Tibial artery (tissue), 4 donors: ENCODE data around the gene NRF1.
A peak's percentile ranks its signal among the peaks of the same experiment; 100 is the strongest.

ENCODE experiments used
- DNase-seq, 2 donors: peaks; one replicate each; pipeline ENCODE4 v3.0.0-alpha.2; 2019
- H3K27ac ChIP-seq, 2 donors: fragments of 200-600 bp; sonication (generic) in 1 of 2; 1 replicate in 1 of 2; 2 replicates in 1 of 2; pipeline ENCODE4 v1.5.1; 2018 to 2019; ENCODE audit warnings: mild to moderate bottlenecking in 1 of 2
- H3K27me3 ChIP-seq, 2 donors: fragments of 200-600 bp; sonication (generic) in 1 of 2; one replicate each; pipeline versions ENCODE4 v1.5.1 to v1.6.0; 2016 to 2019
- H3K36me3 ChIP-seq, 3 donors: fragments of 200-600 bp; sonication (generic) in 2 of 3; one replicate each; pipeline ENCODE4 v1.5.1; 2016 to 2019; ENCODE audit warnings: mild to moderate bottlenecking in 2 of 3
- H3K4me1 ChIP-seq, 4 donors: fragments of 200-600 bp; sonication (generic) in 2 of 4; 1 replicate in 3 of 4; 2 replicates in 1 of 4; pipeline ENCODE4 v1.5.1; 2016 to 2019
- H3K4me3 ChIP-seq, 2 donors: fragments of 200-600 bp; sonication (generic) in 1 of 2; 1 replicate in 1 of 2; 2 replicates in 1 of 2; pipeline ENCODE4 v1.5.1; 2018 to 2019; ENCODE audit warnings: mild to moderate bottlenecking in 2 of 2
- H3K9me3 ChIP-seq, 3 donors: fragments of 200-600 bp; sonication (generic) in 1 of 3; one replicate each; pipeline ENCODE4 v1.5.1; 2016 to 2019
- intact Hi-C: fragments of 100-400 bp; cut with DNase I; formaldehyde crosslinking; loops from one replicate; pipeline ENCODE4 v1.15.0; 2023; ENCODE audit warnings: low total_unique reads
- TF ChIP-seq, protein P1 (sequence below), 2 experiments: fragments of 200-600 bp in 1 of 2; fragments of 450-650 bp in 1 of 2; IDR thresholded peaks; one replicate each; pipeline ENCODE4 v1.5.1; 2017 to 2019; ENCODE audit warnings: antibody characterized with exemption in 2 of 2, mild to moderate bottlenecking in 1 of 2, moderate library complexity in 1 of 2

Gene NRF1

DNA sequence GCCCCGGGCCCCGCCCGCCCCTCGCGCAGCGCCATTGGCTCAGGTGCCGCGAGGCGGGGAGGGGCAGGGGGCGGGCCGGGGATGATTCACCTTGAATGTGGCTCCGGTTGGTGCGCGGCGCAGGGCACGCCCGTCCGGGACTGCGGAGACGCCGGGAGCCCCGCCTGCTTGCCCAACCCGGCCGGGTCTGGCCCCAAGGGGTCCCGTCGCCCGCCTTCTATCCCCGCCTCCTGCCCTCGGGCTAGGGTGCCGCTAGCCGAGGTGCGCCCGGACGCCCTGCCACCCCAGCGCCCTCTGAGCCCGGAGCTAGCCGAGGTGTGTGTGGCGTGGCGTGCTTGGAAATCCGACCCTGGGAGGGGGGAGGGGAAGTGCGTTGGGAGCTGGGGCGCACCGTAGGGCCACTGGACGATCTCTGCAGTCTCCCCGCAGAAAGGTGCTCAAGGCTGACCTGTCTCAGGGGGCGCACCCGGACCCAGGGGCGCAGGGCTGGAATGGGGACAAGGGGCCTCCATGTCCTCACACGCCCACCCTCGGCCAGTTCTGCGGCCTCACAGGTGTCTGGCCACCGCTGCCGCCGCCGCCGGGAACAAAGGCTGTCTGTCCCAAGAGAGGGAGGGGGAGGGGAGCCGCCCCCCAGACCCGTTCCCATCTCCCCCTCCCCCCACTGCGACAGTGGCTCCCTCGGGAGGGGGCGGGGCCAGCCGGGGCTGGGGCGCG is 168.9 kb downstream of the NRF1 start:
- TF ChIP-seq, protein P1, sequence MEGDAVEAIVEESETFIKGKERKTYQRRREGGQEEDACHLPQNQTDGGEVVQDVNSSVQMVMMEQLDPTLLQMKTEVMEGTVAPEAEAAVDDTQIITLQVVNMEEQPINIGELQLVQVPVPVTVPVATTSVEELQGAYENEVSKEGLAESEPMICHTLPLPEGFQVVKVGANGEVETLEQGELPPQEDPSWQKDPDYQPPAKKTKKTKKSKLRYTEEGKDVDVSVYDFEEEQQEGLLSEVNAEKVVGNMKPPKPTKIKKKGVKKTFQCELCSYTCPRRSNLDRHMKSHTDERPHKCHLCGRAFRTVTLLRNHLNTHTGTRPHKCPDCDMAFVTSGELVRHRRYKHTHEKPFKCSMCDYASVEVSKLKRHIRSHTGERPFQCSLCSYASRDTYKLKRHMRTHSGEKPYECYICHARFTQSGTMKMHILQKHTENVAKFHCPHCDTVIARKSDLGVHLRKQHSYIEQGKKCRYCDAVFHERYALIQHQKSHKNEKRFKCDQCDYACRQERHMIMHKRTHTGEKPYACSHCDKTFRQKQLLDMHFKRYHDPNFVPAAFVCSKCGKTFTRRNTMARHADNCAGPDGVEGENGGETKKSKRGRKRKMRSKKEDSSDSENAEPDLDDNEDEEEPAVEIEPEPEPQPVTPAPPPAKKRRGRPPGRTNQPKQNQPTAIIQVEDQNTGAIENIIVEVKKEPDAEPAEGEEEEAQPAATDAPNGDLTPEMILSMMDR (IDR thresholded peaks at IDR 0.05), result no peak
- no peak overlapping the region for H3K27ac ChIP-seq
- peak overlapping the region; percentile 34 to 54 for H3K4me3 ChIP-seq
- H3K9me3 ChIP-seq, result no peaks in the 10 kb centered on the region
- DNase-seq, result no peak
- peaks cover 27 to 96% of the 10 kb centered on the region in 2 donors for H3K27me3 ChIP-seq
- no peaks in the 10 kb centered on the region for H3K36me3 ChIP-seq
- peaks cover 5 to 66% (median 60%) of the 10 kb centered on the region in 4 donors for H3K4me1 ChIP-seq
- intact Hi-C loops, result no loop called here

DNA sequence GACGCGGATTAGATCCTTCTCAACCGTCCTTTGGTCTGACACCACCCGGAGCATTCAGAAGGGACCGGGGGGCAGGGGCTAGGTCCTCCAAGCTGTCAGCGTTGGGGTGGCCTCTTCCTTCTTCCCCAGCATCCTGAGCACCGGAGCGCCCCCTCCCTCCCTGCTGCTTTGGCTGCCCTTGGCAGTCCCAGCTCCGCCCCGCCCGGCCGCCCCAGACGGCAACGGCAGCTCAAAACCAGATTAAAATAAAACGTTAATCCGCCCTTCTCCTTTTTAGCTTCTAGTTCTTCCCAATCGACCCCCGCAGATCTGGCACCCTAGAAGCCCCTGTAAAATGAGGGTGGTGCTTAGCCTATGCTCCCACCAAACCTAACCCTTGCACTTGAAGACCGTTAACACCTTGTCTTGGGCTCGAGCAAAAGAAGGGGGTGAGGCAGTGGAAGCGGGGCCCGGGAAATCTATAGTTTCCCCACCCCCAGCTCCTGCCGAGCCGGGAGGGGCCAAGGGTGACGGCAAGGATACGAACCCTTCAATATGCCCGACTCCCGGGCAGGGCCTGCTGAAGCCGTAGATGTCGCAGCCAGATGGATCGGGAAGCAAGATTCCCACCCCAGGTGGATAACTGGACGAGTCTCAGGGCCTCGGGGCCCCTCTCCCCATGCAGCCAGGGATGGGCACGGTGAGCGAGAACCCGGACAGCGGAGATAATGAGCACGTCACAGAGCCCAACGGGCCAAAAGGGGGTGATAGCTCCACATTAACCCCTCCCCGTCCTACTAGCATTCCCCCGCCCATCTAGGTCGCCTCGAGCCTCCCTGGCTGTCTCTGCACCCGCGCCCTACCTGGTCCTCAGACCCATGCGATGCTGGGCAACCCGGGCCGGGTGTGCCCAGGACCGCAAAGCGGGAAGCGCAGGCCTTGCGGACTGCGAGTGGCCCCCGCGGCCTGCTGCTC is 169.7 kb downstream of the NRF1 start:
- Histone ChIP-seq H3K27me3 (peaks cover 34 to 98% of the 10 kb centered on the region in 2 donors), H3K4me3 (peak overlapping the region in 1 of 2 donors; percentile 54), H3K4me1 (peaks cover 5 to 75% (median 67%) of the 10 kb centered on the region in 4 donors), H3K9me3 (no peaks in the 10 kb centered on the region), H3K36me3 (no peaks in the 10 kb centered on the region), H3K27ac (no peak overlapping the region)
- intact Hi-C loops, result no loop called here
- TF ChIP-seq, protein P1 (IDR thresholded peaks at IDR 0.05), result no peak
- no peak for DNase-seq

DNA sequence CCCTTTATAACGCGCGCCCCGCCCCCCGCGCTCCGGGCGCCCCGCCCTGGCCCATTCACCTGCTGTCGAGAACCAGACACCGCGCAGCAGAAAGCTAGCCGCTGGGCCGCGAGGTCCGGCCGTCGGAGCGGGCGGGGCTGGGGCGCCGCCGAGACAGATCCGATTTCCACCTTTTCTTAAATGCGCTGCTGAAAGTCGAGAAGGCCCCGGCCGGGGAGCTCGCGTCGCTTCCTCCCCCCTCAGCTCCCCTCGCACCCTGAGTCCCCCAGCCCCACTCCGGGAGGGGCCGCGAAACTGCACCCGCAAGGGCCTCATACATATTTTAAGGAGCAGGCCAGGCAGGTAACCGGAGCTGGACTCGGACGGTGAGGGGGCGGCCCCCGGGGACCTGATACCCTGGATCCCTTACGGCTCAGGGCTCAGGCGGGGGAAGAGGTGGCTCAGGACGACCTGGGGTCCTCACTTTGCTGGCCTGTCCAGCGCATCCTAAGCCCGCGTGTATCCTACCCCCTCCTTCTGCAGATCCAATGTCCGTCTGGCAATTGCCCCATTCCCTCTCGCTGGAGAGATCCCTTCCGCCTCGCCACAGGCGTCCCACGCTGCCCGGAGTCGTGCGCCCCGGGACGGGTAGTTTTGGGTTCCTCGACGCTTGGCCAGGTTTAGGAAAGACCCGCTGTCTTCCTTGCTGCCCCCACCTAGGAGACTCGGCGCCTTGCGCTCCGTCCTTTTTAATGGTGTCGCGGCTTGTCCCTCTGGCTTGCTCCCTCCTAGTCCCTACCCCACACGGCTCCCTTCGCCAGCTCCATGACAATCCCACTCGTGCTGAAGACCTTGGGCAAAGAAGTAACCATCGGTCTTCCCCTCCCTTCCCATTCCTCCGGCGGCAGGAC is 170.7 kb downstream of the NRF1 start:
- DNase-seq, result no peak
- TF ChIP-seq, protein P1 (IDR thresholded peaks at IDR 0.05), result no peak
- no peak overlapping the region for H3K27ac ChIP-seq
- H3K9me3 ChIP-seq, result no peaks in the 10 kb centered on the region
- H3K4me1 ChIP-seq, result peaks cover 5 to 75% (median 67%) of the 10 kb centered on the region in 4 donors
- no peaks in the 10 kb centered on the region for H3K36me3 ChIP-seq
- H3K4me3 ChIP-seq, result peak overlapping the region in 1 of 2 donors; percentile 6
- H3K27me3 ChIP-seq, result peaks cover 34 to 99% of the 10 kb centered on the region in 2 donors
- intact Hi-C loops, result no loop called here

DNA sequence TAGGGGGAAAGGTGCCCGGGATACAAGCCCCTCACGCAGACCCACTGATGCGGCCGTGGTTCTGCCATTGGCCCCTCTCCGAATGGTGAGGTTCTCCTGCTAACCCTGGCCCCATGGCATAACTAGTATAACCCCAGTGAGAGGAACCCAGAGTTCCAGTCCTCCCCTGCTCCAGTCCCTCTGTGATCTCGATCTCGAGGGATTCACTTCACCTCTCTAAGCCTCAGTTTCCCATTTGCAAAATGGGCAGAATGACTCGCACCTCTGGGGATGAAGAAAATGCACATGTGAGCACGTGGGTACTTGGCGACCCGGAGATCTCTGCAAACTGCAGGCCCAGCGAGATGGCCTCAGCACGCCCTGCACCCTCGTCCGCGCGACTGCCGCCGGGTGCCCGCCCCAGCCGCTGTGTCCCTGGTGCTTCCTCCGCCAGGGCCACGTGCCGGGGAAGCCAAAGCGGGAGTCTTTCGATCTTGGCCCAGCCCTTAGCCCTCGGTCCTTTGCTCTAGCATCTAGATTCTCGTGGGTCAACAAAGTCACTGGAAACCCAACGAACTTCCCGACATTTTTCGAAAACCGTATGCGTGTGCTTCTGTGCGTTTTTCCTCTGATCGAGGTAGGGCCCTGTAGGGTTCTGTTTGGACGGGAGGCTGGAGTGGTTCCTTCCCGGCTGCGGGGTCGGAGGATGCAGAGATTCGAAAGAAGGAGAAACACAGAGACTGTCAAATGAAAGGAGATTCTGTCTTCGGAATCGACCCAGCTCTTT is 171.5 kb downstream of the NRF1 start:
- no peak for DNase-seq
- Histone ChIP-seq H3K27ac (no peak overlapping the region), H3K4me3 (no peak overlapping the region), H3K9me3 (no peaks in the 10 kb centered on the region), H3K4me1 (peaks cover 5 to 75% (median 67%) of the 10 kb centered on the region in 4 donors), H3K27me3 (peaks cover 34 to 99% of the 10 kb centered on the region in 2 donors), H3K36me3 (no peaks in the 10 kb centered on the region)
- TF ChIP-seq, protein P1 (IDR thresholded peaks at IDR 0.05), result no peak
- intact Hi-C loops, result no loop called here
